ENCODE measurements around the gene KLF13.

DNA sequence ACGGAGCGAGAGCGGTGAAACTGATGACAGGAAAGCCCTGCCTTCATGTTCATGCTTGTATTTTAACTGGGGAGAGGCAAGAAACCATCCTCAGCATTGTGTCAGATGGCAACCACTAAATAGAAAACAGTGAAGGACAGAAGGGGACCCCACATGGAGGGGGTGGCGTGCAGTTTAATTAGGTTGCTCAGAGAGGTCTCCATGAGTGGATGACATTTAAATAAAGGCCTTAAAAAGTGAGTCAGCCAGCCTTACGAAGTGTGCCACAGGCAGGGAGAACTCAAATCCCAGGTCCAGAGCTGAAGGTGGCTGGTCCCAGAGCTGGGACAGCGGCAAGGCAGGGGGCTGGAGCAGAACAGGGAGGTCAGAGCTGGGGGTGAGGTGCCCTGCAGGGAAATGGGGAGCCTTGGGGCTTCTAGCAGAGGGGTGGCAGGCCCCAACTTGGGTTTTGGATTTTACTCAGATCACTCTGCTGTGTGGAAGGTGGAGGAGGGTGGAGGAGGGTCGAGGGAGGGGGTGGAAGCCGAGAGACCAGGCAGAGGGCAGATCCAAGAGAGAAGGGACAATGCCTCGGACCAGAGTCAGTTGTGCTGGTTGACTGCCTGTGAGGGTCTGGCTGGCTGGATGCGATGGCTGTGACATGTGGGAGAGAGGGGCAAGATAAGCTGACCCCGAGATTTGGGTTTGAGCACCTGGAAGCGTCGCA, 73.7 kb downstream of the KLF13 start:
- no peak for TF ChIP-seq CTCF (IDR thresholded peaks at IDR 0.05; ENCODE audit: low read depth, low read length)
- TF ChIP-seq POLR2A (IDR thresholded peaks at IDR 0.05; ENCODE audit: extremely low read depth, insufficient read length), result no peak
